CD4-positive, alpha-beta T cell (primary cell): ENCODE data around the gene HECTD4. TPM values are rescaled to one million over a fixed set of nuclear protein-coding genes. Genes with fewer than 3 reads are reported as not detected.

ENCODE experiments used
- ATAC-seq: fragments of 200-7000 bp; cut with Tn5 transposase; one replicate; pipeline ENCODE4 v1.10.0; 2022; ENCODE audit warnings: mild to moderate bottlenecking; ENCODE audit not compliant: poor library complexity
- CTCF ChIA-PET: fragments of 350-600 bp; sonication (Branson Sonifier 250); formaldehyde crosslinking; loops from one replicate; lab custom pipeline; 2021; ENCODE audit warnings: antibody characterized with exemption, inconsistent platforms; lab: Charles Lee
- POLR2A ChIA-PET: fragments of 350-600 bp; sonication (Branson Sonifier 250); formaldehyde crosslinking; loops from one replicate; lab custom pipeline; 2021; ENCODE audit warnings: antibody characterized with exemption, inconsistent platforms; lab: Charles Lee
- DNase-seq, 14 experiments: peaks; one replicate each; pipeline ENCODE4 v3.0.0-alpha.2; 2013 to 2020; ENCODE audit warnings: mixed read lengths in 2 of 14
- H3K27ac ChIP-seq, 2 donors: one replicate each; pipeline versions ENCODE4 v1.5.1 to v1.7.0; 2013; ENCODE audit warnings: low read length in 2 of 2, low read depth in 1 of 2, mild to moderate bottlenecking in 1 of 2
- H3K27me3 ChIP-seq, 2 experiments: 1 replicate in 1 of 2; 2 replicates in 1 of 2; pipeline versions ENCODE4 v1.6.1 to v1.7.0; 2013; ENCODE audit warnings: low read length in 2 of 2, control low read depth in 1 of 2, mild to moderate bottlenecking in 1 of 2, moderate library complexity in 1 of 2; ENCODE audit not compliant: insufficient read depth in 2 of 2, control insufficient read depth in 1 of 2
- H3K36me3 ChIP-seq: one replicate; pipeline ENCODE4 v1.6.1; 2013; ENCODE audit warnings: low read length, control low read depth; ENCODE audit not compliant: insufficient read depth
- H3K4me1 ChIP-seq: one replicate; pipeline ENCODE4 v1.6.1; 2013; ENCODE audit warnings: low read length, control low read depth; ENCODE audit not compliant: insufficient read depth
- H3K4me3 ChIP-seq: one replicate; pipeline ENCODE4 v1.5.1; 2013; ENCODE audit warnings: mild to moderate bottlenecking, low read length, moderate library complexity
- H3K9me3 ChIP-seq, 2 experiments: 1 replicate in 1 of 2; 2 replicates in 1 of 2; pipeline versions ENCODE4 v1.6.1 to v1.7.0; 2013; ENCODE audit warnings: low read length in 2 of 2, mild to moderate bottlenecking in 2 of 2, control low read depth in 1 of 2, moderate library complexity in 1 of 2; ENCODE audit not compliant: control insufficient read depth in 1 of 2, insufficient read depth in 1 of 2
- H3K27ac Mint-ChIP-seq: one replicate; pipeline ENCODE4 v1.8.0; 2020; ENCODE audit warnings: mixed read lengths
- H3K27me3 Mint-ChIP-seq: one replicate; pipeline ENCODE4 v1.8.0; 2021; ENCODE audit warnings: mixed read lengths
- H3K36me3 Mint-ChIP-seq: one replicate; pipeline ENCODE4 v1.8.0; 2021; ENCODE audit warnings: low read depth, mixed read lengths
- H3K4me1 Mint-ChIP-seq: one replicate; pipeline ENCODE4 v1.8.0; 2021; ENCODE audit warnings: low read depth, mixed read lengths
- H3K4me3 Mint-ChIP-seq: one replicate; pipeline ENCODE4 v1.8.0; 2020; ENCODE audit warnings: mild to moderate bottlenecking, mixed read lengths
- H3K9me3 Mint-ChIP-seq: one replicate; pipeline ENCODE4 v1.8.0; 2020; ENCODE audit warnings: mixed read lengths
- intact Hi-C, 2 experiments: fragments of 100-400 bp; cut with DNase I in 1 of 2; cut with micrococcal nuclease in 1 of 2; formaldehyde crosslinking; loops; one replicate each; pipeline versions ENCODE4 v1.15.1 to v1.9.0; 2023 to 2025; cut with DNase I, micrococcal nuclease
- total RNA-seq, 174 experiments: library from RNA in 2 of 174; stranded (reverse) in 2 of 174; gene quantifications; one replicate each; pipeline ENCODE4 v1.2.3 and lab custom pipeline; 2021 to 2026
- TF ChIP-seq, protein P1 (sequence below): fragments of 200-600 bp; IDR thresholded peaks from one replicate; pipeline ENCODE4 v1.8.0; 2022; ENCODE audit warnings: antibody characterized with exemption, mild to moderate bottlenecking

The HECTD4 gene
- total RNA-seq, 2 experiments from 2014 or later = 40.2 to 43.3 TPM

DNA sequence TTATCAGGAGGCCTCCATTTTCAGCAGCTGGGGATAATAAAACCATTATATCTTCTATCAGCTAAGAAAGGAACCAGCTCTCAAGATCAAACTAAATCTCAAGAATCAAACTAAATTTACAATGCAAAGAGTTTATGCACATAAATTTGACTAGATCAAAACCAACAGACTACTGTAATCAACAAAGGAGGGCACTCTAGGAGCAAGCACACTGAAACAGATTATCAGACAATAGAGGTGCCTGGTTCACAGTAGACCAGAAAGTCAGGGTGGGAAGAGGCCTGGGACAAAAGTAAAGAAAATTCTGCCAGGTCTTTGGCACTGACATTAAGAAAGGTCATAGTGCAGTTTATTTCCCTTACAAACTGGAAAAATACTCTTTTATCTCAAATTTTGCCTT, 61.0 kb downstream of the HECTD4 start:
- no peak for DNase-seq
- Mint-ChIP-seq H3K36me3 (peaks cover 27% of the 10 kb centered on the region), H3K4me1 (peaks cover 24% of the 10 kb centered on the region), H3K9me3 (no peaks in the 10 kb centered on the region), H3K4me3 (no peak overlapping the region), H3K27ac (no peak overlapping the region), H3K27me3 (no peaks in the 10 kb centered on the region)
- POLR2A ChIA-PET = no interaction called here
- intact Hi-C loops = no loop called here
- TF ChIP-seq, protein P1, sequence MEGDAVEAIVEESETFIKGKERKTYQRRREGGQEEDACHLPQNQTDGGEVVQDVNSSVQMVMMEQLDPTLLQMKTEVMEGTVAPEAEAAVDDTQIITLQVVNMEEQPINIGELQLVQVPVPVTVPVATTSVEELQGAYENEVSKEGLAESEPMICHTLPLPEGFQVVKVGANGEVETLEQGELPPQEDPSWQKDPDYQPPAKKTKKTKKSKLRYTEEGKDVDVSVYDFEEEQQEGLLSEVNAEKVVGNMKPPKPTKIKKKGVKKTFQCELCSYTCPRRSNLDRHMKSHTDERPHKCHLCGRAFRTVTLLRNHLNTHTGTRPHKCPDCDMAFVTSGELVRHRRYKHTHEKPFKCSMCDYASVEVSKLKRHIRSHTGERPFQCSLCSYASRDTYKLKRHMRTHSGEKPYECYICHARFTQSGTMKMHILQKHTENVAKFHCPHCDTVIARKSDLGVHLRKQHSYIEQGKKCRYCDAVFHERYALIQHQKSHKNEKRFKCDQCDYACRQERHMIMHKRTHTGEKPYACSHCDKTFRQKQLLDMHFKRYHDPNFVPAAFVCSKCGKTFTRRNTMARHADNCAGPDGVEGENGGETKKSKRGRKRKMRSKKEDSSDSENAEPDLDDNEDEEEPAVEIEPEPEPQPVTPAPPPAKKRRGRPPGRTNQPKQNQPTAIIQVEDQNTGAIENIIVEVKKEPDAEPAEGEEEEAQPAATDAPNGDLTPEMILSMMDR = no peak
- CTCF ChIA-PET = interaction anchor here (1.1 to 1.3 kb wide), 2 partner anchors 14 to 27 kb away, joined by 3 read pairs; no protein-coding TSS in a partner anchor
- no peaks in the 10 kb centered on the region for H3K27me3 ChIP-seq
- H3K4me1 ChIP-seq = no peaks in the 10 kb centered on the region
- no peak overlapping the region for H3K27ac ChIP-seq
- no peaks in the 10 kb centered on the region for H3K9me3 ChIP-seq
- H3K4me3 ChIP-seq = no peak overlapping the region
- no peak for ATAC-seq
- H3K36me3 ChIP-seq = peaks cover 8% of the 10 kb centered on the region

DNA sequence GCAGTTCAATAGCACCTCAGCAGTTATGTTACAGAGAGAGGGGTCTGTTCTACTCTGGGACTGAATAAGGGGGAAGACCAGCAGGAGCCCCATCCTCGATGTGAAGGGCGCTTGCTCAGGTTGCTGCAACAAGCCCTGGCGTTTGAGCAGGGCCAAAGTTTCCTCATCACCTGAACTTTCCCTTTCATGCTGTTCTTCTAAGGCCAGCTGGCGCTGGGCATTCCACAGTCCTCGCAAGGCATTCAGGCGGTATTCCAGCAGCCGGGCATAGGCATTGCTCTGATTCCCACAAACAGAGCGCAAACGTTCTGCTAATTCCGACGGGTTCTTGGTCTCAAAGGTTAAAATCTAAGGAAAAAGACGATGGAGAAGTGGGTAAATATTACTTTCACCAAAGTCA, 62.8 kb downstream of the HECTD4 start:
- H3K27me3 Mint-ChIP-seq = no peaks in the 10 kb centered on the region
- no peak for DNase-seq
- peaks cover 42% of the 10 kb centered on the region for H3K36me3 Mint-ChIP-seq
- Histone ChIP-seq H3K36me3 (peaks cover 8% of the 10 kb centered on the region), H3K27ac (no peak overlapping the region), H3K4me3 (no peak overlapping the region), H3K4me1 (no peaks in the 10 kb centered on the region), H3K9me3 (no peaks in the 10 kb centered on the region), H3K27me3 (no peaks in the 10 kb centered on the region)
- ATAC-seq = no peak
- H3K4me1 Mint-ChIP-seq = peaks cover 19% of the 10 kb centered on the region
- intact Hi-C loops = no loop called here
- CTCF ChIA-PET = no interaction called here
- no peaks in the 10 kb centered on the region for H3K9me3 Mint-ChIP-seq
- TF ChIP-seq, protein P1 = no peak
- POLR2A ChIA-PET = no interaction called here
- no peak overlapping the region for H3K27ac Mint-ChIP-seq
- H3K4me3 Mint-ChIP-seq = no peak overlapping the region

DNA sequence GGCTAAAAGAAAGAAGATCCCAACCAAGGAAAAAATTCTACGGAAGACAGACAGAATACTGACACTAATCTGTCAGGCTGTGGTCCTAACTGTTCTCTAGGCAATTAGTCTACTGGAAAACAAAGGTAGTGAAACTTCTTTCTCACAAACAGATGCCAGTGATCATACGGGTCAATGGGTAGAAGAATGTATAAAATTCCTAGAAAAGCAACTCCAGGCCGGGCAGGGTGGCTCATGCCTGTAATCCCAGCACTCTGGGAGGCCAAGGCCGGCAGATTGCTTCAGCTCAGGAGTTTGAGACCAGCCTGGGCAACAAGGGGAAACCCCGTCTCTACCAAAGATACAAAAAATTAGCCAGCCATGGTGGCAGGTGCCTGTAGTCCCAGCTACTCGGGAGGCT, 64.8 kb downstream of the HECTD4 start:
- DNase-seq (no peak), ATAC-seq (no peak)
- no peak overlapping the region for H3K4me3 ChIP-seq
- Mint-ChIP-seq H3K36me3 (peaks cover 56% of the 10 kb centered on the region), H3K27me3 (no peaks in the 10 kb centered on the region), H3K9me3 (no peaks in the 10 kb centered on the region), H3K27ac (no peak overlapping the region), H3K4me1 (peaks cover 8% of the 10 kb centered on the region), H3K4me3 (no peak overlapping the region)
- CTCF ChIA-PET = no interaction called here
- H3K9me3 ChIP-seq = no peaks in the 10 kb centered on the region
- H3K27ac ChIP-seq = no peak overlapping the region
- H3K36me3 ChIP-seq = peaks cover 20% of the 10 kb centered on the region
- intact Hi-C loops = no loop called here
- H3K4me1 ChIP-seq = no peaks in the 10 kb centered on the region
- TF ChIP-seq, protein P1 = no peak
- no peaks in the 10 kb centered on the region for H3K27me3 ChIP-seq
- POLR2A ChIA-PET = no interaction called here
